HepG2 (cell line): Measurements from ENCODE around the gene ZNF513. TPM values are rescaled to one million over a fixed set of nuclear protein-coding genes. Genes with fewer than 3 reads are reported as not detected.
A peak's percentile ranks its signal among the peaks of the same experiment; 100 is the strongest.

Experiments
- ATRX ChIP-seq: sonication (generic); formaldehyde crosslinking; IDR thresholded peaks from 2 replicates; pipeline ENCODE4 v1.4.0; 2020; ENCODE audit warnings: missing genetic modification reagents, borderline replicate concordance
- CENPT ChIP-seq: sonication (generic); formaldehyde crosslinking; IDR thresholded peaks from 2 replicates; pipeline ENCODE4 v1.8.0; 2022; ENCODE audit warnings: low read depth, mild to moderate bottlenecking, moderate library complexity, missing genetic modification reagents
- FOXA1 ChIP-seq, 2 experiments: fragments of 450-650 bp in 1 of 2; sonication (generic) in 1 of 2; formaldehyde crosslinking in 1 of 2; IDR thresholded peaks; 2 replicates each; pipeline versions ENCODE4 v1.4.0 to v1.6.1; 2016 to 2020; ENCODE audit warnings: missing genetic modification reagents in 1 of 2
- HNRNPUL1 ChIP-seq: fragments of 200-400 bp; formaldehyde crosslinking; IDR thresholded peaks from 2 replicates; pipeline ENCODE4 v1.6.1; 2017; ENCODE audit warnings: low read depth, mild to moderate bottlenecking, low read length, moderate library complexity
- MTA3 ChIP-seq: sonication (generic); formaldehyde crosslinking; IDR thresholded peaks from 2 replicates; pipeline ENCODE4 v1.4.0; 2020; ENCODE audit warnings: missing genetic modification reagents
- REST ChIP-seq, 2 experiments: IDR thresholded peaks; 2 replicates each; pipeline ENCODE4 v1.6.1; 2011 to 2012; ENCODE audit warnings: low read length in 2 of 2, borderline replicate concordance in 1 of 2, low read depth in 1 of 2, mild to moderate bottlenecking in 1 of 2, moderate library complexity in 1 of 2
- ZBTB26 ChIP-seq: IDR thresholded peaks from 2 replicates; pipeline ENCODE4 v1.6.1; 2016; ENCODE audit warnings: missing compliant biosample characterization, missing genetic modification reagents, borderline replicate concordance
- ZNF280D ChIP-seq: sonication (generic); formaldehyde crosslinking; IDR thresholded peaks from 2 replicates; pipeline ENCODE4 v1.5.1; 2020; ENCODE audit warnings: mild to moderate bottlenecking, missing genetic modification reagents
- ZNF333 ChIP-seq: sonication (generic); formaldehyde crosslinking; IDR thresholded peaks from 2 replicates; pipeline ENCODE4 v1.4.0; 2020; ENCODE audit warnings: mild to moderate bottlenecking, missing genetic modification reagents, borderline replicate concordance
- ZNF432 ChIP-seq: sonication (generic); formaldehyde crosslinking; IDR thresholded peaks from 2 replicates; pipeline ENCODE4 v1.5.0; 2020; ENCODE audit warnings: missing genetic modification reagents, mild to moderate bottlenecking, borderline replicate concordance
- polyA plus RNA-seq, 8 experiments: library from polyadenylated mRNA; depleted of rRNA in 3 of 8; stranded (reverse) in 7 of 8; unstranded in 1 of 8; fragments of >200 nt; fragmentation: Illumina TruSeq in 4 of 8; extraction: Trizol in 4 of 8; gene quantifications; 2 replicates each; pipeline versions ENCODE4 v1.2.1 to v1.2.3, GENCODE V29; 2011 to 2016; ENCODE audit warnings: low read depth in 4 of 8, missing spikeins in 1 of 8, mixed read lengths in 1 of 8; ENCODE audit not compliant: insufficient read depth in 1 of 8
- total RNA-seq, 5 experiments: library from RNA; depleted of rRNA; stranded (reverse); fragments of >200 nt; fragmentation: Illumina TruSeq; extraction: Trizol; gene quantifications; 2 replicates each; pipeline ENCODE4 v1.2.3, GENCODE V29; 2016; ENCODE audit warnings: low read depth in 1 of 5
- TF ChIP-seq, protein P1 (sequence below): sonication (generic); formaldehyde crosslinking; IDR thresholded peaks from 2 replicates; pipeline ENCODE4 v1.4.0; 2020; ENCODE audit warnings: missing genetic modification reagents, borderline replicate concordance
- TF ChIP-seq, protein P2 (sequence below): sonication (generic); formaldehyde crosslinking; IDR thresholded peaks from 2 replicates; pipeline ENCODE4 v1.4.0; 2020; ENCODE audit warnings: missing genetic modification reagents, mild to moderate bottlenecking, borderline replicate concordance
- TF ChIP-seq, protein P3 (sequence below): sonication (generic); formaldehyde crosslinking; IDR thresholded peaks from 2 replicates; pipeline ENCODE4 v1.4.0; 2020; ENCODE audit warnings: missing genetic modification reagents; ENCODE audit errors: not compliant biosample characterization

ZNF513 gene
- total and polyA plus RNA-seq, 2 of the 13 experiments (the other 11 are each of a cell fraction or from before 2014, with no cell fraction given), result 4.9 to 6.3 TPM

DNA sequence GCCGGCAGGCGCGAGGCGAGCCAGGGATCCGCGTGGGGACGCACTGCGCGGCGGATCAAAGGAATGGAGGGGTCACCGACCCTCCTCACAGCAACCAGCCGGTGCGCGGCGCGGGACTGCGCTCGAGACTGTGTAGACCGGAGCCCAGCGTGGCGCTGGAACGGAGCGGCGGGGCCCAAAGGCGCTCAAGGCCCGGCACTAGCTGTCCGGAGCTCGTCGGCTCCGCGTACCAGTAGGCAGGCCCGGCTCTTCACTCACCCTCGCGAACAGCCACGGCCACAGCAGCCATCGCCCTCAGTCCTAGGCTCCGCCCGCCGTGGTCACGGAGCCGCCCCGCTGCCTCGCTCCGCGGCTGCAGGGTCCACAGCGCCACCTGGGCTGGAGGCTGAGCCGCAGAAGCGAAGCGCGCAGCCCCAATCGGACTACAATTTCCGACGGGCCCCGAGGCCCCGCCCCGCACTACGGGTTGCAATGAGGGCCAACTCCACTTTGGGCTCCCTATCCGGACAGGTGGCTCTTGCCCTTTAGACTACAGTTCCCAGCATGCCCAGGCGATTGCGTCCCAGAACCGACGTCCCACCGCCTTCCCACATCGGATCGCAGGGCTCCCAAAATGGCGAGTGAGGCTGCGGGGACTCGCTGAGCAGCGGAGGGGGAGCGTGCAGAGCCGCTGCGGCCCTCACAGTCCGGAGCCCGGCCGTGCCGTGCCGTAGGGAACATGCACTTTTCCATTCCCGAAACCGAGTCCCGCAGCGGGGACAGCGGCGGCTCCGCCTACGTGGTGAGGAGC, 10.3 kb downstream of the ZNF513 start, which contains the start of the genes EIF2B4 and SNX17 (continued):
- TF ChIP-seq ZNF280D (CRISPR knock-in tag), result peak; percentile 89
- TF ChIP-seq HNRNPUL1, result peak; percentile 94; the same call in 1 of the 2 replicates
- TF ChIP-seq MTA3 (CRISPR knock-in tag), result no peak
- TF ChIP-seq, protein P1, sequence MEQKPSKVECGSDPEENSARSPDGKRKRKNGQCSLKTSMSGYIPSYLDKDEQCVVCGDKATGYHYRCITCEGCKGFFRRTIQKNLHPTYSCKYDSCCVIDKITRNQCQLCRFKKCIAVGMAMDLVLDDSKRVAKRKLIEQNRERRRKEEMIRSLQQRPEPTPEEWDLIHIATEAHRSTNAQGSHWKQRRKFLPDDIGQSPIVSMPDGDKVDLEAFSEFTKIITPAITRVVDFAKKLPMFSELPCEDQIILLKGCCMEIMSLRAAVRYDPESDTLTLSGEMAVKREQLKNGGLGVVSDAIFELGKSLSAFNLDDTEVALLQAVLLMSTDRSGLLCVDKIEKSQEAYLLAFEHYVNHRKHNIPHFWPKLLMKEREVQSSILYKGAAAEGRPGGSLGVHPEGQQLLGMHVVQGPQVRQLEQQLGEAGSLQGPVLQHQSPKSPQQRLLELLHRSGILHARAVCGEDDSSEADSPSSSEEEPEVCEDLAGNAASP (CRISPR knock-in tag), result peak; percentile 50
- TF ChIP-seq ZNF333 (CRISPR knock-in tag), result peak; percentile 93
- TF ChIP-seq, protein P2, sequence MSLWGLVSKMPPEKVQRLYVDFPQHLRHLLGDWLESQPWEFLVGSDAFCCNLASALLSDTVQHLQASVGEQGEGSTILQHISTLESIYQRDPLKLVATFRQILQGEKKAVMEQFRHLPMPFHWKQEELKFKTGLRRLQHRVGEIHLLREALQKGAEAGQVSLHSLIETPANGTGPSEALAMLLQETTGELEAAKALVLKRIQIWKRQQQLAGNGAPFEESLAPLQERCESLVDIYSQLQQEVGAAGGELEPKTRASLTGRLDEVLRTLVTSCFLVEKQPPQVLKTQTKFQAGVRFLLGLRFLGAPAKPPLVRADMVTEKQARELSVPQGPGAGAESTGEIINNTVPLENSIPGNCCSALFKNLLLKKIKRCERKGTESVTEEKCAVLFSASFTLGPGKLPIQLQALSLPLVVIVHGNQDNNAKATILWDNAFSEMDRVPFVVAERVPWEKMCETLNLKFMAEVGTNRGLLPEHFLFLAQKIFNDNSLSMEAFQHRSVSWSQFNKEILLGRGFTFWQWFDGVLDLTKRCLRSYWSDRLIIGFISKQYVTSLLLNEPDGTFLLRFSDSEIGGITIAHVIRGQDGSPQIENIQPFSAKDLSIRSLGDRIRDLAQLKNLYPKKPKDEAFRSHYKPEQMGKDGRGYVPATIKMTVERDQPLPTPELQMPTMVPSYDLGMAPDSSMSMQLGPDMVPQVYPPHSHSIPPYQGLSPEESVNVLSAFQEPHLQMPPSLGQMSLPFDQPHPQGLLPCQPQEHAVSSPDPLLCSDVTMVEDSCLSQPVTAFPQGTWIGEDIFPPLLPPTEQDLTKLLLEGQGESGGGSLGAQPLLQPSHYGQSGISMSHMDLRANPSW (CRISPR knock-in tag), result peak; percentile 97
- TF ChIP-seq ATRX (CRISPR knock-in tag), result no peak
- TF ChIP-seq, protein P3, sequence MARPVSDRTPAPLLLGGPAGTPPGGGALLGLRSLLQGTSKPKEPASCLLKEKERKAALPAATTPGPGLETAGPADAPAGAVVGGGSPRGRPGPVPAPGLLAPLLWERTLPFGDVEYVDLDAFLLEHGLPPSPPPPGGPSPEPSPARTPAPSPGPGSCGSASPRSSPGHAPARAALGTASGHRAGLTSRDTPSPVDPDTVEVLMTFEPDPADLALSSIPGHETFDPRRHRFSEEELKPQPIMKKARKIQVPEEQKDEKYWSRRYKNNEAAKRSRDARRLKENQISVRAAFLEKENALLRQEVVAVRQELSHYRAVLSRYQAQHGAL (CRISPR knock-in tag), result peak; percentile 43
- no peak; the same call in 1 of the 2 replicates for TF ChIP-seq CENPT
- TF ChIP-seq ZNF432 (CRISPR knock-in tag), result no peak
- peak; percentile 86 for TF ChIP-seq ZBTB26 (CRISPR knock-in tag)
- TF ChIP-seq REST (IDR thresholded peaks at IDR 0.05; ENCODE audit: borderline replicate concordance in 1 of 2, low read depth in 1 of 2, low read length in 2 of 2), result peak in 1 of 2 experiments; percentile 44; a peak in 1 of 4 replicates
- TF ChIP-seq FOXA1 (IDR thresholded peaks at IDR 0.05), result no peak
- peak; percentile 38 for TF ChIP-seq FOXA1 (CRISPR knock-in tag; IDR thresholded peaks at IDR 0.05)
